Bronchial epithelial cell (primary cell): Measurements from ENCODE around the gene ETFA. TPM values are rescaled to one million over a fixed set of nuclear protein-coding genes. Genes with fewer than 3 reads are reported as not detected.
"Not testable (repeated sequence)": the region's sequence is repeated elsewhere in the genome, so short reads cannot be mapped to it uniquely, and the experiment has no call there.

Experiments used
- DNase-seq: peaks from one replicate; pipeline ENCODE4 v3.0.0-alpha.2; 2010; ENCODE audit warnings: low read depth
- FAIRE-seq: peaks from 2 replicates; lab custom pipeline; 2011; peaks lifted over from hg19 to GRCh38; lab: Jason Lieb, UNC
- H3K27me3 ChIP-seq: 2 replicates; pipeline ENCODE4 v1.5.1; 2011; ENCODE audit warnings: low read length; ENCODE audit not compliant: control insufficient read depth, insufficient read depth
- H3K36me3 ChIP-seq: 2 replicates; pipeline ENCODE4 v1.5.1; 2011; ENCODE audit warnings: low read length; ENCODE audit not compliant: control insufficient read depth, insufficient read depth
- H3K4me3 ChIP-seq: 2 replicates; pipeline ENCODE4 v1.5.1; 2011; ENCODE audit warnings: mild to moderate bottlenecking, low read depth, low read length, control low read depth
- CTCF ChIP-seq: IDR thresholded peaks from 2 replicates; pipeline ENCODE4 v1.5.1; 2011; ENCODE audit warnings: mild to moderate bottlenecking, moderate library complexity, low read length, control low read depth, inconsistent platforms; ENCODE audit not compliant: insufficient read depth, severe bottlenecking
- total RNA-seq: library from RNA; depleted of rRNA; stranded (reverse); fragments of >200 nt; gene quantifications from 2 replicates; pipeline ENCODE4 v1.2.1, GENCODE V29; 2014

Gene ETFA
- total RNA-seq, 1 donor from 2014 or later, result 223 TPM

GRCh38 chr15:76267077-76267476 lies 44.2 kb downstream of the ETFA start:
- no peaks in the 10 kb centered on the region for H3K27me3 ChIP-seq
- no peak overlapping the region for H3K4me3 ChIP-seq
- no peak for DNase-seq
- peaks cover 7% of the 10 kb centered on the region for H3K36me3 ChIP-seq
- TF ChIP-seq CTCF, result no peak
- FAIRE-seq, result no peak

- DNase-seq, result peak; percentile 19
- not testable (repeated sequence) for H3K4me3 ChIP-seq, FAIRE-seq, H3K27me3 ChIP-seq
- peaks cover 11% of the 10 kb centered on the region for H3K36me3 ChIP-seq
Measured at GRCh38 chr15:76265769-76266168, 45.5 kb downstream of the ETFA start.

- Histone ChIP-seq H3K27me3 (no peaks in the 10 kb centered on the region), H3K36me3 (peaks cover 20% of the 10 kb centered on the region), H3K4me3 (no peak overlapping the region)
- DNase-seq (no peak), FAIRE-seq (peak; percentile 85)
- no peak for TF ChIP-seq CTCF
Measured at GRCh38 chr15:76260246-76260938, 50.9 kb downstream of the ETFA start.

- FAIRE-seq (no peak), DNase-seq (no peak)
- TF ChIP-seq CTCF, result no peak
- H3K27me3 ChIP-seq, result no peaks in the 10 kb centered on the region
- H3K4me3 ChIP-seq, result no peak overlapping the region
- H3K36me3 ChIP-seq, result peaks cover 18% of the 10 kb centered on the region
Measured at GRCh38 chr15:76259392-76259791, 51.9 kb downstream of the ETFA start.

- Histone ChIP-seq H3K27me3 (no peaks in the 10 kb centered on the region), H3K4me3 (no peak overlapping the region), H3K36me3 (peaks cover 18% of the 10 kb centered on the region)
- no peak for TF ChIP-seq CTCF
- no peak for FAIRE-seq
- DNase-seq, result no peak
Measured at GRCh38 chr15:76258460-76258859, 52.8 kb downstream of the ETFA start.

GRCh38 chr15:76253691-76254473 lies 57.4 kb downstream of the ETFA start:
- H3K27me3 ChIP-seq, result no peaks in the 10 kb centered on the region
- peaks cover 4% of the 10 kb centered on the region for H3K36me3 ChIP-seq
- DNase-seq, result no peak
- H3K4me3 ChIP-seq, result no peak overlapping the region
- no peak for FAIRE-seq
- no peak for TF ChIP-seq CTCF
